Thyroid gland (tissue), 4 donors: ENCODE results near the gene RANBP17.

Experiments used
- CTCF ChIP-seq, 6 experiments: fragments of 200-600 bp in 3 of 6; fragments of 450-650 bp in 3 of 6; sonication (generic) in 3 of 6; IDR thresholded peaks; one replicate each; pipeline ENCODE4 v1.5.1; 2016 to 2019; ENCODE audit warnings: antibody characterized with exemption in 6 of 6, mild to moderate bottlenecking in 2 of 6, inconsistent platforms in 1 of 6, moderate library complexity in 1 of 6
- POLR2A ChIP-seq, 2 donors: fragments of 450-650 bp; IDR thresholded peaks; one replicate each; pipeline ENCODE4 v1.6.1; 2017; ENCODE audit warnings: antibody characterized with exemption in 2 of 2, mild to moderate bottlenecking in 2 of 2, moderate library complexity in 1 of 2

DNA sequence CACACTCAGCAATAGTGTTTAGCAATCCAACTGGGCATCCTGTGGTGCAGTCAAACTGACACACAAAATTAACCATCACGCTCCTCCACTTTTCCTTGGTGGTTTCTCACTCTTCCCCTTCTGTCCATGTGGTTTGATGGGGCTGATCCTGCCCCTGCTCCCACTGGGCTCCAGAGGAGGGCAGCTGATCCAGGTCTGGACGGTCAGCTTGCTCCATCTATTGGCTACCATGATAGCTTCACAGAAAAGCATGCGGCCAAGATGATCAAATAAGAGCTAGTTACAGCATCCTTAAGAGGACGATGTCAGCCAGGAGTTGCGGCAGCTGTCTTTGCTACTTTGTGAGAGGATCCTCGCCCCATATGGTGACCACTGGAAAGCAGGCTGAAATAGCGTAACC is 29.6 kb upstream of the RANBP17 start:
- no peak for TF ChIP-seq POLR2A (IDR thresholded peaks at IDR 0.05)
- TF ChIP-seq CTCF (IDR thresholded peaks at IDR 0.05) = no peak
